Measurements from ENCODE around the gene WARS2. TPM values are rescaled to one million over a fixed set of nuclear protein-coding genes. Genes with fewer than 3 reads are reported as not detected.
"Not testable (repeated sequence)": the region's sequence is repeated elsewhere in the genome, so short reads cannot be mapped to it uniquely, and the experiment has no call there.

WARS2 gene
- total RNA-seq, 4 donors from 2014 or later, result 8.9 to 22.1 (median 12.8) TPM

DNA sequence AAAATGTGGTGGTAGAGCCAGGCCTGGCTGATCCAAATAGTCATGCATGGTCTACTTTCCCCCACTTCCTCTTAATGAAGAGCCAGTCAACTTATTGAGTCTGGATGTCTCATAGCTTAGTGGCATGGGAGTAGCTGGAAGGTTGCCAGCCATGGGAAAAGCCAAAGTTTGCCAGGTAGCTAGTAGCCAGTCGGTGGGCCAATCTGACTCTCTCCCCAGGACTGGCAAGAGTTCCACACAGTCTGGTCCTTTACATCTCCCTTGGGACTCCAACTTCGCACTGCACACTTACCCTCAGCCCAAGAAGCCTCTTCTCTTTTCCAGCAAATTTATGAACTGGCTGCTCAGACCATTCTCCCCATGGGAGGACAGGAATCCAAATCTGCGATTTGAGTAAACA, 8.3 kb downstream of the WARS2 start:
- Histone ChIP-seq H3K4me1 (peaks cover 0 to 14% (median 0%) of the 10 kb centered on the region in 3 donors), H3K27me3 (no peaks in the 10 kb centered on the region), H3K9me3 (no peaks in the 10 kb centered on the region), H3K27ac (no peak overlapping the region), H3K4me3 (no peak overlapping the region), H3K36me3 (peaks cover 0 to 4% (median 0%) of the 10 kb centered on the region in 3 donors)
- WGBS, 2 donors, result 83 to 96% methylated on average over 2 to 3 of the region's 3 CpGs
- no peak for TF ChIP-seq POLR2A (IDR thresholded peaks at IDR 0.05)
- TF ChIP-seq, protein P1, sequence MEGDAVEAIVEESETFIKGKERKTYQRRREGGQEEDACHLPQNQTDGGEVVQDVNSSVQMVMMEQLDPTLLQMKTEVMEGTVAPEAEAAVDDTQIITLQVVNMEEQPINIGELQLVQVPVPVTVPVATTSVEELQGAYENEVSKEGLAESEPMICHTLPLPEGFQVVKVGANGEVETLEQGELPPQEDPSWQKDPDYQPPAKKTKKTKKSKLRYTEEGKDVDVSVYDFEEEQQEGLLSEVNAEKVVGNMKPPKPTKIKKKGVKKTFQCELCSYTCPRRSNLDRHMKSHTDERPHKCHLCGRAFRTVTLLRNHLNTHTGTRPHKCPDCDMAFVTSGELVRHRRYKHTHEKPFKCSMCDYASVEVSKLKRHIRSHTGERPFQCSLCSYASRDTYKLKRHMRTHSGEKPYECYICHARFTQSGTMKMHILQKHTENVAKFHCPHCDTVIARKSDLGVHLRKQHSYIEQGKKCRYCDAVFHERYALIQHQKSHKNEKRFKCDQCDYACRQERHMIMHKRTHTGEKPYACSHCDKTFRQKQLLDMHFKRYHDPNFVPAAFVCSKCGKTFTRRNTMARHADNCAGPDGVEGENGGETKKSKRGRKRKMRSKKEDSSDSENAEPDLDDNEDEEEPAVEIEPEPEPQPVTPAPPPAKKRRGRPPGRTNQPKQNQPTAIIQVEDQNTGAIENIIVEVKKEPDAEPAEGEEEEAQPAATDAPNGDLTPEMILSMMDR (IDR thresholded peaks at IDR 0.05), result no peak
- DNase-seq, result no peak
- intact Hi-C loops (cut with DNase I), result no loop called here

DNA sequence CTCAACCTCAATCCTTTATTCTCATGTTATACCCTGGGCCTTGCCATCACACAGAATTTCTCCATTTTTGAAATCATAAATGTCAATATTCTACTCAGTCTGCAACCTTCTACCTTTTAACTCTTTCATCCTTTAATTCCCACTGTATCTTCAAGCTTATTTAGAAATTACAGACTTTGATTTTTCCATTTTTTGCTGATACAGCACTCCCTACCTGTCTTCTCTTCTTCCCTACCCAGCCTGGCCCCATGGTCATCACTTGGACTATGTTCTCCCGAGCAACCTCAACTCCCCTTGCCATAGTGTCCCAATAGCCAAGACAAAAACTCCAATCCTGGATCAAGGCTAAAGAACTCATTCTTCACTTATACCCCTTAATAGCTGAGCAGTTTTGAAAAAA, 14.6 kb downstream of the WARS2 start:
- H3K4me1 ChIP-seq, result no peaks in the 10 kb centered on the region
- H3K4me3 ChIP-seq, result no peak overlapping the region
- H3K27ac ChIP-seq, result no peak overlapping the region
- TF ChIP-seq, protein P1 (IDR thresholded peaks at IDR 0.05), result no peak
- no peak for TF ChIP-seq POLR2A (IDR thresholded peaks at IDR 0.05)
- no peaks in the 10 kb centered on the region for H3K9me3 ChIP-seq
- 88 to 100% methylated on average over 1 of the region's 1 CpG for WGBS, 2 donors
- DNase-seq, result no peak
- H3K27me3 ChIP-seq, result no peaks in the 10 kb centered on the region
- intact Hi-C loops (cut with DNase I), result no loop called here
- H3K36me3 ChIP-seq, result peaks cover 0 to 18% (median 0%) of the 10 kb centered on the region in 3 donors

DNA sequence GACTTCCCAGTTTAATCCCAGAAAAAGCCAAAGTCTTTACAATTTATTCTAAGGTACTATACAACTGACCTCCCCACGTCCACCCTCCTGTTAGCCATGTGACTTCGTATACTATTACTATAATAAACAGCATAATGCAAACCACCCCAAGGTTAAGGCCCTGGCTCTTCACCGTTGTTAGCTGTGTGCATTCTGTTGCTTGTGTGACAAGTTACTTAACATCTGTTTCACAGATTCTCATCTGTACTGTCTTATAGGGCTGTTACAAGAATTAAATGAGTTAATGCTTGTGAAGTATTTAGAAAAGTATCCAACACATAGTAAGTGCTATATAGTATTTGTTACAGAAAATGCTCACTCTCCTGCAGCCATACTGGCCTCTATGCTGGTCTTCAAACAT, 15.7 kb downstream of the WARS2 start:
- no peaks in the 10 kb centered on the region for H3K4me1 ChIP-seq
- TF ChIP-seq POLR2A (IDR thresholded peaks at IDR 0.05), result no peak
- TF ChIP-seq, protein P1 (IDR thresholded peaks at IDR 0.05), result no peak
- H3K4me3 ChIP-seq, result no peak overlapping the region
- WGBS, 2 donors, result 72 to 87% methylated on average over 3 of the region's 3 CpGs
- intact Hi-C loops (cut with DNase I), result no loop called here
- no peak overlapping the region for H3K27ac ChIP-seq
- H3K36me3 ChIP-seq, result peaks cover 0 to 18% (median 0%) of the 10 kb centered on the region in 3 donors
- no peaks in the 10 kb centered on the region for H3K27me3 ChIP-seq
- no peak for DNase-seq
- no peaks in the 10 kb centered on the region for H3K9me3 ChIP-seq

DNA sequence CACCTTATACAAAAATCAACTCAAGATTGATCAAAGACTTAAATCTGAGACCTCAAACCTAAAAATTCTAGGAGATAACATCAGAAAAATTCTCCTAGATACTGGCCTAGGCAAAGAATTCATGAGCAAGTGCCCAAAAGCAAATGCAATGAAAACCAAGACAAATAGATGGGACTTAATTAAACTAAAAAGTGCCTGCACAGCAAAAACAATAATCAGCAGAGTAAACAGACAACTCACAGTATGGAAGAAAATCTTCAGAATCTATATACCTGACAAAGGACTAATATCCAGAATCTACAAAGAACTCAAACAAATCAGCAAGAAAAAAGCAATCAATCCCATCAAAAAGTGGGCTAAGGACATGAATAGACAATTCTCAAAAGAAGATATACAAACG, 18.6 kb downstream of the WARS2 start:
- WGBS, 2 donors, result 71 to 89% methylated on average over 1 of the region's 1 CpG
- H3K27ac ChIP-seq; H3K4me3 ChIP-seq; H3K27me3 ChIP-seq; DNase-seq; H3K4me1 ChIP-seq; intact Hi-C loops (cut with DNase I); H3K9me3 ChIP-seq: not testable (repeated sequence)
- peaks cover 0 to 18% (median 0%) of the 10 kb centered on the region in 3 donors for H3K36me3 ChIP-seq

DNA sequence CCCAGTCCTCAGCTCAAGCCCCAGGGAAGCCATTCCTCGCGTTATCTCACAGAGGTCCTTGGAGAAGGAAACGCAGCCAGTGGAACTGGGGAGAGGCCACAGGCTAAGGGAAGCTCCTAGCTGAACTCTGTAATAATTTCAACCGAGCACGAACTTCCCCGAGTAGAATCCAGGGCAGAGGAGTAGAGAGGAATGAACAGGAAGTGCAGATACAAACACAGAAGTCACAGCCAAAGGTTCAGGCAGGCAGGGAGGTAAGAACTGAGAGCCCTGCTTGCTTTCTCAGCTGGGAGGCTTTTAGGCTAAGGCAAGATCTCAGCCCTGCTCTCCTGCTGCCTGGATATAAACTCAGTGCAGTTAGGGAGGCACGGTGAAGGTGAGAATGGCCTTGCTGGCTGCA, 23.7 kb downstream of the WARS2 start:
- no peaks in the 10 kb centered on the region for H3K27me3 ChIP-seq
- 67 to 75% methylated on average over 5 to 7 of the region's 7 CpGs for WGBS, 2 donors
- intact Hi-C loops (cut with DNase I), result no loop called here
- H3K27ac ChIP-seq, result no peak overlapping the region
- DNase-seq, result no peak
- no peak for TF ChIP-seq POLR2A (IDR thresholded peaks at IDR 0.05)
- no peak overlapping the region for H3K4me3 ChIP-seq
- peaks cover 0 to 6% (median 0%) of the 10 kb centered on the region in 3 donors for H3K4me1 ChIP-seq
- no peaks in the 10 kb centered on the region for H3K9me3 ChIP-seq
- no peaks in the 10 kb centered on the region for H3K36me3 ChIP-seq

DNA sequence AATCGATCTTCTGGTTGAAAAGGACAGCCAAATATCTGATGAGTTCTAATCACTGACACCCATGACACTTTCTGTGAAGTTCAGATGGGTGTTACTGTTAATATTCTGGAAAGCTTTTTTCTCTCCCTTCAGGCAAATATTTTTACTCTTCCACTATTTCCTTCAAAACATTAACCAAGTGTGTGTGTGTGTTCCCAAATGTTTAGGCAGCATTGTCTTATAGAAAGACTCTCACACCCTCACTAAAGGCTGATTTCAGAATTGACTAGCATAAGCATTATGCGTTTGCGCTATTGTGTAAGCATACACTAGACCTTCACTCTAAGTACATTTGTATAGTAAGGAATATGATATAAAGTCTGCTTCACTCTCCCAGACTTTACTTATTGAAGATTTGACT, 24.7 kb downstream of the WARS2 start:
- Histone ChIP-seq H3K27ac (no peak overlapping the region), H3K27me3 (no peaks in the 10 kb centered on the region), H3K4me1 (peaks cover 0 to 6% (median 0%) of the 10 kb centered on the region in 3 donors), H3K4me3 (no peak overlapping the region), H3K36me3 (no peaks in the 10 kb centered on the region), H3K9me3 (no peaks in the 10 kb centered on the region)
- DNase-seq, result no peak
- WGBS, 2 donors, result 82 to 84% methylated on average over 3 of the region's 3 CpGs
- no peak for TF ChIP-seq POLR2A (IDR thresholded peaks at IDR 0.05)
- TF ChIP-seq, protein P1 (IDR thresholded peaks at IDR 0.05), result no peak
- intact Hi-C loops (cut with DNase I), result no loop called here

All from esophagus squamous epithelium (tissue), 5 donors.